Choroid plexus epithelial cell (primary cell): ENCODE measurements around the gene SLC30A4.

Experiments
- DNase-seq: peaks from one replicate; pipeline ENCODE4 v3.0.0-alpha.2; 2010; ENCODE audit warnings: low read depth
- H3K4me3 ChIP-seq: 2 replicates; pipeline ENCODE4 v1.5.1; 2011; ENCODE audit warnings: low read depth, mild to moderate bottlenecking, control low read depth, low read length, moderate library complexity
- TF ChIP-seq, protein P1 (sequence below): conservative IDR thresholded peaks from 2 replicates; pipeline ENCODE4 v1.5.1; 2011; ENCODE audit warnings: low read depth, mild to moderate bottlenecking, control low read depth, inconsistent platforms, low read length, moderate library complexity

The SLC30A4 gene

DNA sequence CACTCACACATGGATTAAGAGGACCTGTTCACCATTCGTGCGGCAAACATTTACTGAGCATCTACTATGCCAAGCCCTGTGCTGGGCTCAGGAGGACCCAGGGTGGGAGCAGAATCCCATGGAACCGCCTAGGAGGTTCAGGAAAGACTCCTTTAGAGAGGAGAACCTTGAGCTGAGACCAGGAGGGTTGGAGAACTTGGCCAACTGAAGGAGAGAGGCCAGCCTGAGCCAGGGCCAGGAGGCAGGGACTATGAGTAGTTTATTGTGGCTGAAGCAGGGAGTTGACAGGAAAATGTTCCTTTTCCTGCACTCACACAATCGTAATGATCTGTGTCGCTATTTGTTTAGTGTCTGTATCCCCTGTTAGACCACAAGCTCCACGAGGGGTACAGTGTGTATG, 71.3 kb downstream of the SLC30A4 start:
- H3K4me3 ChIP-seq = no peak overlapping the region
- DNase-seq = no peak
- TF ChIP-seq, protein P1, sequence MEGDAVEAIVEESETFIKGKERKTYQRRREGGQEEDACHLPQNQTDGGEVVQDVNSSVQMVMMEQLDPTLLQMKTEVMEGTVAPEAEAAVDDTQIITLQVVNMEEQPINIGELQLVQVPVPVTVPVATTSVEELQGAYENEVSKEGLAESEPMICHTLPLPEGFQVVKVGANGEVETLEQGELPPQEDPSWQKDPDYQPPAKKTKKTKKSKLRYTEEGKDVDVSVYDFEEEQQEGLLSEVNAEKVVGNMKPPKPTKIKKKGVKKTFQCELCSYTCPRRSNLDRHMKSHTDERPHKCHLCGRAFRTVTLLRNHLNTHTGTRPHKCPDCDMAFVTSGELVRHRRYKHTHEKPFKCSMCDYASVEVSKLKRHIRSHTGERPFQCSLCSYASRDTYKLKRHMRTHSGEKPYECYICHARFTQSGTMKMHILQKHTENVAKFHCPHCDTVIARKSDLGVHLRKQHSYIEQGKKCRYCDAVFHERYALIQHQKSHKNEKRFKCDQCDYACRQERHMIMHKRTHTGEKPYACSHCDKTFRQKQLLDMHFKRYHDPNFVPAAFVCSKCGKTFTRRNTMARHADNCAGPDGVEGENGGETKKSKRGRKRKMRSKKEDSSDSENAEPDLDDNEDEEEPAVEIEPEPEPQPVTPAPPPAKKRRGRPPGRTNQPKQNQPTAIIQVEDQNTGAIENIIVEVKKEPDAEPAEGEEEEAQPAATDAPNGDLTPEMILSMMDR = no peak

GRCh38 chr15:45449916-45450867, 72.4 kb downstream of the SLC30A4 start:
- TF ChIP-seq, protein P1 = no peak
- no peak for DNase-seq
- H3K4me3 ChIP-seq = no peak overlapping the region

DNA sequence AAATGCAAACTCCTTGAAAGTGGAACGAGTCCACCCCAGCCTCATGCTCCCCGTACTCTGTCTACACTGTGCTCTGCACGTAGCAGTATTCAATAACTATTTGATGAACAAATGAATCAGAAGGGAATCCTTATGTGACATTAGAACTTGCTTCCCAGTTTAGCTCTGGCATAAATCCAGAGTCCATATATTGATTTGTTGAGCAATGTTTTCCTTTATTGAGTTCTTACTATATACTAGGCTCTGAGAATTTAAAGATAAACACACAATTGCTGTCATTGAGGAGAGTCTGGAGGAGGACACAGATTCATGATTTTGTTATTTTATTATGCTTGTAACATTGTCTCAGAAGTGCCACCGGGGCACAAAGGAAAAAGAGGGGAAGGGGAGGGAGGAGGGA, 73.2 kb downstream of the SLC30A4 start:
- TF ChIP-seq, protein P1 = no peak
- DNase-seq = no peak
- H3K4me3 ChIP-seq = no peak overlapping the region

- TF ChIP-seq, protein P1 = no peak
- peak; percentile 38 for DNase-seq
- no peak overlapping the region for H3K4me3 ChIP-seq
These were observed 74.3 kb downstream of the SLC30A4 start for GRCh38 chr15:45448066-45448915.

DNA sequence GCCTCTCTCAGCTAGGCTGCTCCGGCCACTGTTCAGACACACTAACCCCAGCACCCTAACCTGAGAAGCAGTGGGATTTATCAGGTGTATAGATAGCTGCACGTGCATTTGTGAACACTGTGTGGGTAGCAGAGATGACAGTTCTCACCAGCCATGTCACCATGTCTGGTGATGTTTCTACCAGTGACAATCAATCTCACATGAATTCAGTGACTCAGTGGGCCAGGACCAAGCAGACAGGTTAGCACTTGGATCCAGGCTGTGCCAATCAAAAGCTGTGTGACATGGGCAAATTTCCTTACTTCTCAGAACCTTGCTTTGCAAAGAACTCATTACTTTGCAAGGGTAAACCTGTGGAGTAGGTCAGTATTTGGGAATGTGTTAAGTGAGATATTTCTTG, 78.9 kb downstream of the SLC30A4 start:
- TF ChIP-seq, protein P1 = no peak
- H3K4me3 ChIP-seq = no peak overlapping the region
- DNase-seq = no peak

DNA sequence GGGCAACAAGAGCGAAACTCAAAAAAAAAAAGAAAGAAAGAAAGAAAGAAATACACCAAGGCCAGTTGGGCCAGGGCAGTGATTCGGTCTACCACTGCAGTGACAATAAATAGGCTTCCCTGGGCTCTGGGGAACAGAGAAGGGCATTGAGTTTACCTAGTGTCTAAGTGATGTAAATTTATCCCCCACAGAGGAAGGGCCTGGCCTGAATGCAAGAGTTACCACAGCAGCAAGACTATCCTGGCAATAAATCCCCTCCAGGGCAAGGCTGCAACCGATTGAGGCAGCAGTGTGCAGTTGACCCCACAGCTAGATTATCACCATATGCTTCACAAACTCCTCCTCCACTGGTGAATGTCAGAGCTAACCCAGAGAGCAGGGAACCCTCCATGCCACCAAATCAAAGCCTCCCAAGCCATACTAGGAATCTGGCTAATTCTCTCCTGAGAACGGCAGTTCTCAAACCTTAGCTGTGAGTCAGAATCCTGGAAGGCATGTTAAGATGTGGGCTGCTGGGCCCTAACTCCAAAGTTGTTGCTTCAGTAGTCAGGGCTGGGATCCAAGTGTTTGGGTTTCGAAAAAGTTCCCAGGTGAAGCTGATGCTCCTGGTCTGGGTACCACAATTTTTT, 79.9 kb downstream of the SLC30A4 start:
- DNase-seq = peak; percentile 58
- no peak overlapping the region for H3K4me3 ChIP-seq
- TF ChIP-seq, protein P1 = no peak
